ENCODE data around the gene ELK3.

The ELK3 gene

GRCh38 chr12:96237035-96237434, 42.9 kb downstream of the ELK3 start:
- no peak for DNase-seq

- DNase-seq = no peak
Measured at GRCh38 chr12:96237465-96238077, 43.4 kb downstream of the ELK3 start.

GRCh38 chr12:96238336-96239047, 44.3 kb downstream of the ELK3 start:
- no peak for DNase-seq

GRCh38 chr12:96239711-96240635, 45.8 kb downstream of the ELK3 start:
- no peak for DNase-seq

GRCh38 chr12:96240656-96241055, 46.5 kb downstream of the ELK3 start:
- no peak for DNase-seq

GRCh38 chr12:96241431-96241830, 47.3 kb downstream of the ELK3 start:
- DNase-seq = no peak

GRCh38 chr12:96241846-96242256, 47.7 kb downstream of the ELK3 start:
- no peak for DNase-seq

GRCh38 chr12:96242597-96242996, 48.4 kb downstream of the ELK3 start:
- DNase-seq = no peak

GRCh38 chr12:96244826-96245225, 50.7 kb downstream of the ELK3 start:
- DNase-seq = no peak

- DNase-seq = no peak
Measured at GRCh38 chr12:96246926-96247505, 52.8 kb downstream of the ELK3 start.

GRCh38 chr12:96247563-96247962, 53.4 kb downstream of the ELK3 start:
- no peak for DNase-seq

GRCh38 chr12:96248136-96248931, 54.2 kb downstream of the ELK3 start:
- DNase-seq = no peak

- DNase-seq = no peak
Measured at GRCh38 chr12:96249196-96250118, 55.3 kb downstream of the ELK3 start.

GRCh38 chr12:96250119-96250685, 56.0 kb downstream of the ELK3 start:
- DNase-seq = no peak

- DNase-seq = no peak
Measured at GRCh38 chr12:96255077-96255476, 60.9 kb downstream of the ELK3 start.

GRCh38 chr12:96256672-96257361, 62.6 kb downstream of the ELK3 start:
- no peak for DNase-seq

GRCh38 chr12:96257550-96258103, 63.5 kb downstream of the ELK3 start:
- no peak for DNase-seq

- no peak for DNase-seq
Measured at GRCh38 chr12:96258104-96258961, 64.2 kb downstream of the ELK3 start.

GRCh38 chr12:96260231-96260630, 66.1 kb downstream of the ELK3 start:
- DNase-seq = no peak
